HCT116 (cell line): ENCODE data around the gene CBFB. TPM values are rescaled to one million over a fixed set of nuclear protein-coding genes. Genes with fewer than 3 reads are reported as not detected.

Experiments
- ATAC-seq: fragments of 200-7000 bp; cut with Tn5 transposase; 2 replicates; pipeline ENCODE4 v1.9.1; 2020; ENCODE audit warnings: mild to moderate bottlenecking, moderate library complexity
- BruUV-seq: library from RNA; stranded (reverse); fragments of 400-500 nt; replicated peaks from 2 replicates; lab custom pipeline; 2021; lab: Mats Ljungman, UMichigan
- CTCF ChIA-PET: fragments of 300-600 bp; sonication (Branson Sonifier 250); formaldehyde crosslinking; loops from one replicate; lab custom pipeline; 2021; ENCODE audit warnings: antibody characterized with exemption; lab: Charles Lee
- POLR2A ChIA-PET: fragments of 300-600, 350-600 bp; sonication (Branson Sonifier 250); formaldehyde crosslinking; loops from one replicate; lab custom pipeline; 2021; ENCODE audit warnings: antibody characterized with exemption; lab: Charles Lee
- RAD21 ChIA-PET, 2 experiments: fragments of 300-600 bp; sonication (Branson Sonifier 250); formaldehyde crosslinking; loops; one replicate each; lab custom pipeline; 2023; ENCODE audit warnings: low total read pairs in 2 of 2; ENCODE audit not compliant: uncharacterized antibody in 2 of 2, unreplicated experiment in 2 of 2, low non-redundant PET in 1 of 2; lab: Charles Lee
- DNase-seq: peaks from one replicate; pipeline ENCODE4 v3.0.0-alpha.2; 2010; ENCODE audit warnings: low read depth, low spot score
- H2AFZ ChIP-seq: fragments of 200-600 bp; shearing (Covaris generic), sonication (generic); 2 replicates; pipeline ENCODE4 v1.6.1; 2017; ENCODE audit warnings: low read depth, mixed run types, mixed read lengths, antibody characterized with exemption, low read length; ENCODE audit not compliant: poor library complexity, severe bottlenecking
- H3K27ac ChIP-seq: 2 replicates; pipeline ENCODE4 v1.5.1; 2012; ENCODE audit warnings: low read depth, low read length
- H3K27me3 ChIP-seq: fragments of 200-600 bp; sonication (generic); 2 replicates; pipeline ENCODE4 v1.6.1; 2016; ENCODE audit warnings: mixed run types, low read length, mixed read lengths; ENCODE audit not compliant: insufficient read depth
- H3K36me3 ChIP-seq, 2 experiments: fragments of 200-500 bp in 1 of 2; fragments of 200-600 bp in 1 of 2; sonication (Bioruptor generic) in 1 of 2; sonication (generic) in 1 of 2; 2 replicates each; pipeline versions ENCODE4 v1.5.1 to v1.6.1; 2014 to 2016; ENCODE audit warnings: low read length in 2 of 2, inconsistent platforms in 1 of 2, mixed read lengths in 1 of 2, mixed run types in 1 of 2; ENCODE audit not compliant: insufficient read depth in 2 of 2, control insufficient read depth in 1 of 2
- H3K4me1 ChIP-seq, 2 experiments: fragments of 200-600 bp in 1 of 2; sonication (generic) in 1 of 2; 2 replicates each; pipeline versions ENCODE4 v1.5.1 to v1.6.1; 2012 to 2017; ENCODE audit warnings: low read length in 2 of 2, inconsistent platforms in 1 of 2, mild to moderate bottlenecking in 1 of 2, mixed read lengths in 1 of 2, mixed run types in 1 of 2, moderate library complexity in 1 of 2; ENCODE audit not compliant: insufficient read depth in 2 of 2, control insufficient read depth in 1 of 2
- H3K4me2 ChIP-seq: fragments of 200-600 bp; sonication (generic); 2 replicates; pipeline ENCODE4 v1.6.1; 2017; ENCODE audit warnings: mixed run types, low read length, mixed read lengths
- H3K4me3 ChIP-seq, 2 experiments: fragments of 200-600 bp in 1 of 2; sonication (generic) in 1 of 2; replicated peaks in 1 of 2; 2 replicates each; pipeline ENCODE4 v1.5.1; 2011 to 2016; ENCODE audit warnings: low read length in 2 of 2, control low read depth in 1 of 2, low read depth in 1 of 2, mild to moderate bottlenecking in 1 of 2, mixed read lengths in 1 of 2, mixed run types in 1 of 2
- H3K79me2 ChIP-seq: fragments of 200-600 bp; sonication (generic); 2 replicates; pipeline ENCODE4 v1.6.1; 2017; ENCODE audit warnings: mild to moderate bottlenecking, mixed run types, low read length, moderate library complexity, mixed read lengths; ENCODE audit not compliant: insufficient read depth
- H3K9ac ChIP-seq: fragments of 200-600 bp; sonication (generic); 2 replicates; pipeline ENCODE4 v1.6.1; 2016; ENCODE audit warnings: low read length, mixed read lengths
- H3K9me2 ChIP-seq: fragments of 200-600 bp; sonication (generic), shearing (Covaris generic); 2 replicates; pipeline ENCODE4 v1.6.1; 2017; ENCODE audit warnings: mixed run types, mild to moderate bottlenecking, moderate library complexity; ENCODE audit not compliant: insufficient read depth
- H3K9me3 ChIP-seq, 2 experiments: fragments of 200-500 bp in 1 of 2; fragments of 200-600 bp in 1 of 2; sonication (Bioruptor generic) in 1 of 2; sonication (generic) in 1 of 2; 2 replicates each; pipeline ENCODE4 v1.6.1; 2014 to 2017; ENCODE audit warnings: low read length in 2 of 2, mixed read lengths in 2 of 2, inconsistent platforms in 1 of 2, low read depth in 1 of 2, mild to moderate bottlenecking in 1 of 2, mixed run types in 1 of 2, moderate library complexity in 1 of 2; ENCODE audit not compliant: control insufficient read depth in 1 of 2, insufficient read depth in 1 of 2
- H4K20me1 ChIP-seq: fragments of 200-600 bp; sonication (generic), shearing (Covaris generic); 2 replicates; pipeline ENCODE4 v1.6.1; 2017; ENCODE audit warnings: mixed run types, mild to moderate bottlenecking, moderate library complexity; ENCODE audit not compliant: insufficient read depth
- CBX3 ChIP-seq: IDR thresholded peaks from 2 replicates; pipeline ENCODE4 v1.6.1; 2012; ENCODE audit warnings: low read depth
- EGR1 ChIP-seq: IDR thresholded peaks from 2 replicates; pipeline ENCODE4 v1.6.1; 2012; ENCODE audit warnings: low read depth
- EZH2 ChIP-seq: fragments of 200-600 bp; sonication (generic); IDR thresholded peaks from 2 replicates; pipeline ENCODE4 v1.6.1; 2017; ENCODE audit warnings: antibody characterized with exemption, mixed run types
- MAX ChIP-seq: IDR thresholded peaks from 2 replicates; pipeline ENCODE4 v1.6.1; 2012
- SRF ChIP-seq: IDR thresholded peaks from 2 replicates; pipeline ENCODE4 v1.6.1; 2012; ENCODE audit warnings: low read depth
- TCF7L2 ChIP-seq: IDR thresholded peaks from 2 replicates; pipeline ENCODE4 v1.7.0; 2011; ENCODE audit warnings: borderline replicate concordance, inconsistent platforms; ENCODE audit not compliant: insufficient read depth, insufficient read length; ENCODE audit errors: extremely low read depth
- ZFX ChIP-seq: fragments of 450-650 bp; IDR thresholded peaks from 2 replicates; pipeline ENCODE4 v1.6.1; 2017
- ZNF274 ChIP-seq: fragments of 200-500 bp; sonication (Bioruptor generic); IDR thresholded peaks from 2 replicates; pipeline ENCODE4 v1.6.1; 2014; ENCODE audit warnings: mild to moderate bottlenecking, low read depth, low read length, inconsistent platforms
- intact Hi-C: fragments of 100-400 bp; cut with micrococcal nuclease; formaldehyde crosslinking; loops from 2 replicates; pipeline ENCODE4 v1.10.0; 2022
- total RNA-seq: library from RNA; stranded (reverse); gene quantifications from one replicate; pipeline ENCODE4 v1.2.1, GENCODE V29; 2021; ENCODE audit not compliant: unreplicated experiment
- TF ChIP-seq, protein P1 (sequence below): IDR thresholded peaks from 2 replicates; pipeline ENCODE4 v1.6.1; 2012; ENCODE audit warnings: low read depth

The CBFB gene
- total RNA-seq, 1 experiment from 2014 or later, result 101 TPM

DNA sequence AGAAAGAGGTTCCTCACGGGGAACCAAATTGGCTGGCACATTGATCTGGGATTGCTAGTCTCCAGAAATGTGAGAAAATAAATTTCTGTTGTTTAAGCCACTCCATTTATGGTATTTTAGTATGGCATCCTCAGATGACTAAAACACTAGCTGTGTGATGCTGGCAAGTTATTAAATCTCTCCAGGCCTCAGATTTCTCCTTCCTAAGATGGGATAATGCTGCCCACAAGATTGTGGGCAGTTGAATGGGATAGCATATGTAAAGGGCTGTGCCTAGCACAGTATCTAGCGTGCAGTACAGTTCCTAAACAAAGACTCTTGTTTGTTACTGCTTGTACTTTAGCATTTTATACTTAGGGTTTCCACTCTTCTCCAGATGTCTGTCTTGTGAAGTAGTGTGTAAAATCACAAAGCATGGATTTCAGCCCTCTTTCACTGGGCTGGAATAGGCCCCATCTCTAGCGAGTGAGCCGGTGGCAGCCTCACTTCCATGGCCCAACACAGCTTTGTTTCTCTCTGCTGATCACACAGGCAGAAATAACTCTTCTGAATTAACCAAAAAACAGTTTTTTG, 42.6 kb downstream of the CBFB start:
- peaks cover 6 to 12% of the 10 kb centered on the region in 2 experiments; a peak in 2 of 4 replicates for H3K4me1 ChIP-seq
- RAD21 ChIA-PET, result no interaction called here
- H4K20me1 ChIP-seq, result no peaks in the 10 kb centered on the region; the same call in 1 of the 2 replicates
- no peak overlapping the region for H3K4me2 ChIP-seq
- H3K9me2 ChIP-seq, result no peaks in the 10 kb centered on the region
- H3K9ac ChIP-seq, result no peak overlapping the region
- no peak overlapping the region for H3K4me3 ChIP-seq
- BruUV-seq, result no TSS peak
- peaks cover 25% of the 10 kb centered on the region for H3K79me2 ChIP-seq
- no peak for ATAC-seq
- TF ChIP-seq EGR1, result no peak
- TF ChIP-seq MAX, result no peak
- TF ChIP-seq, protein P1, sequence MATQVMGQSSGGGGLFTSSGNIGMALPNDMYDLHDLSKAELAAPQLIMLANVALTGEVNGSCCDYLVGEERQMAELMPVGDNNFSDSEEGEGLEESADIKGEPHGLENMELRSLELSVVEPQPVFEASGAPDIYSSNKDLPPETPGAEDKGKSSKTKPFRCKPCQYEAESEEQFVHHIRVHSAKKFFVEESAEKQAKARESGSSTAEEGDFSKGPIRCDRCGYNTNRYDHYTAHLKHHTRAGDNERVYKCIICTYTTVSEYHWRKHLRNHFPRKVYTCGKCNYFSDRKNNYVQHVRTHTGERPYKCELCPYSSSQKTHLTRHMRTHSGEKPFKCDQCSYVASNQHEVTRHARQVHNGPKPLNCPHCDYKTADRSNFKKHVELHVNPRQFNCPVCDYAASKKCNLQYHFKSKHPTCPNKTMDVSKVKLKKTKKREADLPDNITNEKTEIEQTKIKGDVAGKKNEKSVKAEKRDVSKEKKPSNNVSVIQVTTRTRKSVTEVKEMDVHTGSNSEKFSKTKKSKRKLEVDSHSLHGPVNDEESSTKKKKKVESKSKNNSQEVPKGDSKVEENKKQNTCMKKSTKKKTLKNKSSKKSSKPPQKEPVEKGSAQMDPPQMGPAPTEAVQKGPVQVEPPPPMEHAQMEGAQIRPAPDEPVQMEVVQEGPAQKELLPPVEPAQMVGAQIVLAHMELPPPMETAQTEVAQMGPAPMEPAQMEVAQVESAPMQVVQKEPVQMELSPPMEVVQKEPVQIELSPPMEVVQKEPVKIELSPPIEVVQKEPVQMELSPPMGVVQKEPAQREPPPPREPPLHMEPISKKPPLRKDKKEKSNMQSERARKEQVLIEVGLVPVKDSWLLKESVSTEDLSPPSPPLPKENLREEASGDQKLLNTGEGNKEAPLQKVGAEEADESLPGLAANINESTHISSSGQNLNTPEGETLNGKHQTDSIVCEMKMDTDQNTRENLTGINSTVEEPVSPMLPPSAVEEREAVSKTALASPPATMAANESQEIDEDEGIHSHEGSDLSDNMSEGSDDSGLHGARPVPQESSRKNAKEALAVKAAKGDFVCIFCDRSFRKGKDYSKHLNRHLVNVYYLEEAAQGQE, result no peak
- no peaks in the 10 kb centered on the region for H3K27me3 ChIP-seq
- H3K27ac ChIP-seq, result no peak overlapping the region
- H3K36me3 ChIP-seq, result peaks cover 23 to 35% of the 10 kb centered on the region in 2 experiments
- H2AFZ ChIP-seq, result no peak overlapping the region
- no peak for DNase-seq
- intact Hi-C loops, result no loop called here
- H3K9me3 ChIP-seq, result no peaks in the 10 kb centered on the region
- POLR2A ChIA-PET, result no interaction called here
- CTCF ChIA-PET, result no interaction called here

DNA sequence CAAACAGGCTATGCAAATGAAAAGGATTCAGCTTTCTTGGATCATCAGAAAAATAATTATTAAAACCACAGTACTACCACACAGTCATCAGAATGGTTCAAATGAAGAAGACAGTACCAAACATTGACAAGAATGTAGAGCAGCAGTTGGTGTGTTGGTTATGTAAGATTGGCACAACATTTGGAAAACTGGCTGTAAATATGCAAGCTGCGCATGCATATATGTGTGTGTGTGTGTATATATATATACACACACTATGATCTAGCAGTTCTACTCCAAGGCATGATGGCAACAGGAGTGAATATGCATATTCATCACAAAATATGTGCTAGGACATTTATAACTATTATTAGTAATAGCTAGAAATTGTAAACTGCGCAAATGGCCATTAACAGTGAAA, 46.4 kb downstream of the CBFB start:
- Histone ChIP-seq H4K20me1 (no peaks in the 10 kb centered on the region; the same call in 1 of the 2 replicates), H3K27ac (no peak overlapping the region), H2AFZ (no peak overlapping the region), H3K4me3 (no peak overlapping the region), H3K79me2 (peaks cover 25% of the 10 kb centered on the region), H3K9me2 (no peaks in the 10 kb centered on the region), H3K9me3 (no peaks in the 10 kb centered on the region), H3K9ac (no peak overlapping the region), H3K27me3 (no peaks in the 10 kb centered on the region), H3K4me1 (no peaks in the 10 kb centered on the region), H3K36me3 (peaks cover 13 to 24% of the 10 kb centered on the region in 2 experiments; a peak in 3 of 4 replicates), H3K4me2 (no peak overlapping the region)
- RAD21 ChIA-PET, result no interaction called here
- TF ChIP-seq ZNF274 (no peak), ZFX (no peak), SRF (no peak), TCF7L2 (no peak), MAX (no peak), CBX3 (no peak), EZH2 (no peak)
- CTCF ChIA-PET, result no interaction called here
- no peak for ATAC-seq
- POLR2A ChIA-PET, result no interaction called here
- no peak for DNase-seq
- intact Hi-C loops, result no loop called here
- BruUV-seq, result no TSS peak
